K562 (cell line): ENCODE data around the gene HSPA8. TPM values are rescaled to one million over a fixed set of nuclear protein-coding genes. Genes with fewer than 3 reads are reported as not detected.
A peak's percentile ranks its signal among the peaks of the same experiment; 100 is the strongest.

Experiments
- ATAC-seq: fragments of 200-7000 bp; cut with Tn5 transposase; 3 replicates; pipeline ENCODE4 v1.9.1; 2020; ENCODE audit warnings: moderate library complexity
- BruUV-seq: library from RNA; stranded (reverse); fragments of 400-500 nt; replicated peaks from 2 replicates; lab custom pipeline; 2021; lab: Mats Ljungman, UMichigan
- CTCF ChIA-PET: fragments of 300-600 bp; formaldehyde crosslinking; extraction: SDS; loops from one replicate; lab custom pipeline; 2021; ENCODE audit warnings: low intra/inter-chr PET ratio; lab: Yijun Ruan, JAX
- POLR2A ChIA-PET: fragments of 300-600, 350-650 bp; sonication (Branson Sonifier 250); formaldehyde crosslinking; extraction: SDS; loops from one replicate; lab custom pipeline; 2021; ENCODE audit warnings: antibody characterized with exemption, inconsistent platforms; lab: Yijun Ruan, JAX
- DNase-seq, 4 experiments: peaks; one replicate each; pipeline versions ENCODE4 v3.0.0 to v3.0.0-alpha.2; 2011 to 2018; ENCODE audit warnings: low spot score in 3 of 4, mixed read lengths in 3 of 4; ENCODE audit errors: extremely low read depth in 1 of 4
- FAIRE-seq: peaks from 2 replicates; lab custom pipeline; 2011; peaks lifted over from hg19 to GRCh38; lab: Jason Lieb, UNC
- H2AFZ ChIP-seq: 2 replicates; pipeline ENCODE4 v1.6.0; 2011; ENCODE audit warnings: low read depth, low read length, control low read depth, inconsistent platforms
- H3K27ac ChIP-seq: fragments of 200-600 bp; 3 replicates; pipeline ENCODE4 v1.8.0; 2011; ENCODE audit warnings: low read depth, mild to moderate bottlenecking, control low read depth, inconsistent platforms, low read length, moderate library complexity, mixed read lengths; ENCODE audit errors: extremely low read depth
- H3K27me3 ChIP-seq, 2 experiments: fragments of 300-600 bp in 1 of 2; 2 replicates in 1 of 2; 3 replicates in 1 of 2; pipeline versions ENCODE4 v1.6.0 to v1.8.0; 2011; ENCODE audit warnings: inconsistent platforms in 2 of 2, low read length in 2 of 2, mild to moderate bottlenecking in 1 of 2, mixed read lengths in 1 of 2, moderate library complexity in 1 of 2; ENCODE audit not compliant: control insufficient read depth in 2 of 2, insufficient read depth in 2 of 2
- H3K36me3 ChIP-seq: fragments of 300-600 bp; 3 replicates; pipeline ENCODE4 v1.8.0; 2011; ENCODE audit warnings: mild to moderate bottlenecking, low read length, inconsistent platforms; ENCODE audit not compliant: control insufficient read depth, insufficient read depth
- H3K4me1 ChIP-seq, 2 experiments: fragments of 200-600 bp in 1 of 2; replicated peaks in 1 of 2; 2 replicates in 1 of 2; 3 replicates in 1 of 2; pipeline versions ENCODE4 v1.5.1 to v1.8.0; 2011; ENCODE audit warnings: inconsistent platforms in 2 of 2, low read length in 2 of 2, mild to moderate bottlenecking in 1 of 2, mixed read lengths in 1 of 2, moderate library complexity in 1 of 2; ENCODE audit not compliant: control insufficient read depth in 2 of 2, insufficient read depth in 2 of 2
- H3K4me2 ChIP-seq: 2 replicates; pipeline ENCODE4 v1.6.1; 2011; ENCODE audit warnings: low read length, control low read depth, inconsistent platforms, mixed read lengths; ENCODE audit not compliant: insufficient read depth
- H3K4me3 ChIP-seq: fragments of 200-600 bp; sonication (generic), shearing (Covaris generic); 2 replicates; pipeline ENCODE4 v1.5.1; 2016; ENCODE audit warnings: control low read depth, inconsistent platforms
- H3K79me2 ChIP-seq: fragments of 200-600 bp; 3 replicates; pipeline ENCODE4 v1.8.0; 2011; ENCODE audit warnings: low read length, inconsistent platforms; ENCODE audit not compliant: control insufficient read depth, insufficient read depth
- H3K9ac ChIP-seq, 2 experiments: 2 replicates each; pipeline versions ENCODE4 v1.6.0 to v1.6.1; 2011; ENCODE audit warnings: low read depth in 2 of 2, low read length in 2 of 2, control low read depth in 1 of 2, inconsistent platforms in 1 of 2, mild to moderate bottlenecking in 1 of 2, mixed read lengths in 1 of 2; ENCODE audit not compliant: insufficient read depth in 1 of 2
- H3K9me1 ChIP-seq: one replicate; pipeline ENCODE4 v1.6.0; 2011; ENCODE audit warnings: inconsistent platforms, mild to moderate bottlenecking, low read length, moderate library complexity; ENCODE audit not compliant: control insufficient read depth, insufficient read depth
- H3K9me3 ChIP-seq: replicated peaks from 2 replicates; pipeline ENCODE4 v1.5.1; 2011; ENCODE audit warnings: low read depth, low read length, inconsistent platforms; ENCODE audit not compliant: control insufficient read depth, insufficient read depth
- H4K20me1 ChIP-seq: replicated peaks from 2 replicates; pipeline ENCODE4 v1.6.1; 2011; ENCODE audit warnings: low read length, inconsistent platforms, mixed read lengths; ENCODE audit not compliant: control insufficient read depth, insufficient read depth
- CBFB ChIP-seq: sonication (generic); formaldehyde crosslinking; IDR thresholded peaks from 2 replicates; pipeline ENCODE4 v1.4.0; 2020; ENCODE audit warnings: mild to moderate bottlenecking, missing genetic modification reagents
- CEBPG ChIP-seq, 3 experiments: fragments of 200-800 bp in 1 of 3; sonication (Bioruptor generic) in 1 of 3; sonication (generic) in 1 of 3; formaldehyde crosslinking in 1 of 3; IDR thresholded peaks in 2 of 3; conservative IDR thresholded peaks in 1 of 3; 2 replicates each; pipeline versions ENCODE4 v1.6.1 to v1.8.0; 2016 to 2022; ENCODE audit warnings: missing compliant biosample characterization in 2 of 3, missing genetic modification characterization in 2 of 3, mild to moderate bottlenecking in 1 of 3, missing genetic modification reagents in 1 of 3
- NFE2 ChIP-seq: IDR thresholded peaks from 2 replicates; pipeline ENCODE4 v1.6.1; 2014; ENCODE audit warnings: antibody characterized with exemption, low read depth
- STAT5A ChIP-seq: IDR thresholded peaks from 2 replicates; pipeline ENCODE4 v1.6.1; 2012; ENCODE audit warnings: low read length, inconsistent platforms, borderline replicate concordance
- ZNF232 ChIP-seq: sonication (generic); formaldehyde crosslinking; IDR thresholded peaks from 2 replicates; pipeline ENCODE4 v1.8.0; 2022; ENCODE audit warnings: mild to moderate bottlenecking, missing genetic modification reagents
- WGBS: fragments of 100-300 bp; shearing (Covaris generic); methylation state at CpG from one replicate; pipeline ENCODE4 v1.1.6; 2016; ENCODE audit warnings: low coverage, mixed read lengths; ENCODE audit not compliant: insufficient coverage; ENCODE audit errors: missing lambda C conversion rate; 5-methylcytosine and 5-hydroxymethylcytosine counted together
- in situ Hi-C: fragments of 300-500 bp; cut with MboI; formaldehyde crosslinking; loops from 4 replicates; pipeline ENCODE4 v1.15.0; 2018; ENCODE audit warnings: inconsistent platforms, mixed read lengths
- intact Hi-C: fragments of 100-400 bp; cut with micrococcal nuclease; formaldehyde crosslinking; loops from 2 replicates; pipeline ENCODE4 v1.14.2; 2022
- polyA plus RNA-seq, 8 experiments: library from polyadenylated mRNA; depleted of rRNA in 4 of 8; stranded (reverse) in 5 of 8; unstranded in 3 of 8; fragments of >200 nt; fragmentation: Nextera tagmentation in 2 of 8; fragmentation: Illumina TruSeq in 1 of 8; extraction: Ambion mirVana in 2 of 8; extraction: Trizol in 1 of 8; gene quantifications; 2 replicates each; pipeline versions ENCODE4 v1.2.1 to v1.2.3, GENCODE V29; 2011 to 2014; ENCODE audit warnings: inconsistent platforms in 1 of 8, missing spikeins in 1 of 8
- total RNA-seq, 7 experiments: library from RNA; depleted of rRNA in 6 of 7; stranded (reverse); fragments of >200 nt in 6 of 7; fragmentation: Illumina TruSeq in 2 of 7; extraction: Trizol in 2 of 7; gene quantifications; 2 replicates each; pipeline versions ENCODE4 v1.2.1 to v1.2.3, GENCODE V29; 2011 to 2021; ENCODE audit warnings: low replicate concordance in 1 of 7

The HSPA8 gene
- total and polyA plus RNA-seq, 9 of the 15 experiments (the other 6 are each of a cell fraction or from before 2014, with no cell fraction given), result 1,250 to 3,966 (median 2,773) TPM

GRCh38 chr11:123069908-123070821, 8.2 kb upstream of the HSPA8 start:
- H2AFZ ChIP-seq, result no peak overlapping the region
- no peak overlapping the region for H3K27ac ChIP-seq
- no peaks in the 10 kb centered on the region for H3K9me1 ChIP-seq
- no peak overlapping the region for H3K4me2 ChIP-seq
- no peaks in the 10 kb centered on the region for H3K36me3 ChIP-seq
- CTCF ChIA-PET, result no interaction called here
- 0 out of 3 replicates have a peak, but pooled peaks have one; percentile 11 for ATAC-seq
- TF ChIP-seq CBFB (CRISPR knock-in tag) (no peak), NFE2 (peak; percentile 39)
- TF ChIP-seq, all 486 proteins: peak for 1
- peaks cover 10 to 14% of the 10 kb centered on the region in 2 experiments for H3K4me1 ChIP-seq
- no peak overlapping the region for H3K9ac ChIP-seq
- POLR2A ChIA-PET, result interaction anchor here (1.0 to 1.2 kb wide), 2 partner anchors 8 to 9 kb away, joined by 4 to 7 read pairs; partner anchors contain the start of gene HSPA8
- H3K27me3 ChIP-seq, result no peaks in the 10 kb centered on the region
- no TSS peak for BruUV-seq
- peaks cover 13% of the 10 kb centered on the region; the same call in 1 of the 2 replicates for H4K20me1 ChIP-seq
- no peak overlapping the region for H3K4me3 ChIP-seq
- intact Hi-C loops (no loop called here), in situ Hi-C loops (no loop called here)
- no peak for FAIRE-seq
- H3K79me2 ChIP-seq, result peaks cover 2% of the 10 kb centered on the region; the same call in 1 of the 3 replicates
- 52% methylated on average over 5 of the region's 5 CpGs for WGBS
- no peak for DNase-seq
- H3K9me3 ChIP-seq, result no peaks in the 10 kb centered on the region

- Histone ChIP-seq H4K20me1 (peaks cover 13% of the 10 kb centered on the region; the same call in 1 of the 2 replicates), H3K27me3 (no peaks in the 10 kb centered on the region), H3K4me1 (peaks cover 6 to 7% of the 10 kb centered on the region in 2 experiments; a peak in 2 of 5 replicates), H3K4me2 (no peak overlapping the region), H3K9ac (no peak overlapping the region), H3K27ac (no peak overlapping the region), H3K36me3 (peaks cover 14% of the 10 kb centered on the region), H3K79me2 (peaks cover 41% of the 10 kb centered on the region), H3K9me3 (no peaks in the 10 kb centered on the region), H3K4me3 (no peak overlapping the region), H2AFZ (no peak overlapping the region), H3K9me1 (no peaks in the 10 kb centered on the region)
- no peak for ATAC-seq
- no TSS peak for BruUV-seq
- ChIA-PET CTCF (interaction anchor here (0.6 kb wide), 1 partner anchor 180 kb away, joined by 3 read pairs; no protein-coding TSS in a partner anchor), POLR2A (interaction anchor here (0.6 to 1.2 kb wide), 3 partner anchors 13 to 169 kb away, joined by 3 read pairs; no protein-coding TSS in a partner anchor)
- WGBS, result 82% methylated on average over 2 of the region's 2 CpGs
- no peak for DNase-seq
- in situ Hi-C loops, result no loop called here
- no peak for FAIRE-seq
- intact Hi-C loops, result no loop called here
- TF ChIP-seq CEBPG (CRISPR knock-in tag; IDR thresholded peaks at IDR 0.05), result no peak
- TF ChIP-seq CEBPG (tag; conservative IDR thresholded peaks at IDR 0.05 in 1 of 2, IDR thresholded peaks at IDR 0.05 in 1 of 2), result peak in 1 of 2 experiments; percentile 31; a peak in 1 of 4 replicates
- no peak for TF ChIP-seq STAT5A
- TF ChIP-seq ZNF232 (CRISPR knock-in tag), result no peak
Measured at GRCh38 chr11:123065621-123066020, 3.7 kb upstream of the HSPA8 start.
